CD14-positive monocyte (primary cell): ENCODE measurements around the gene ETV2. TPM values are rescaled to one million over a fixed set of nuclear protein-coding genes. Genes with fewer than 3 reads are reported as not detected.

Experiments used
- DNase-seq, 3 donors: peaks; one replicate each; pipeline ENCODE4 v3.0.0-alpha.2; 2011 to 2022
- H2AFZ ChIP-seq: 2 replicates; pipeline ENCODE4 v1.6.0; 2012; ENCODE audit warnings: mild to moderate bottlenecking, low read depth, low read length, inconsistent platforms; ENCODE audit not compliant: insufficient read depth, poor library complexity, severe bottlenecking
- H3K27ac ChIP-seq, 2 donors: 1 replicate in 1 of 2; 2 replicates in 1 of 2; pipeline ENCODE4 v1.5.1; 2012 to 2013; ENCODE audit warnings: low read length in 2 of 2, control low read depth in 1 of 2, inconsistent platforms in 1 of 2, low read depth in 1 of 2, mild to moderate bottlenecking in 1 of 2
- H3K27me3 ChIP-seq, 2 donors: one replicate each; pipeline versions ENCODE4 v1.6.0 to v1.6.1; 2011 to 2013; ENCODE audit warnings: low read length in 2 of 2; ENCODE audit not compliant: control insufficient read depth in 2 of 2, insufficient read depth in 2 of 2
- H3K36me3 ChIP-seq, 2 donors: replicated peaks in 1 of 2; 1 replicate in 1 of 2; 2 replicates in 1 of 2; pipeline versions ENCODE4 v1.5.1 to v1.6.1; 2012 to 2013; ENCODE audit warnings: low read length in 2 of 2, control low read depth in 1 of 2, inconsistent platforms in 1 of 2, mild to moderate bottlenecking in 1 of 2; ENCODE audit not compliant: insufficient read depth in 2 of 2, control insufficient read depth in 1 of 2
- H3K4me1 ChIP-seq, 2 donors: 1 replicate in 1 of 2; 2 replicates in 1 of 2; pipeline versions ENCODE4 v1.5.1 to v1.6.1; 2012 to 2013; ENCODE audit warnings: low read length in 2 of 2, control low read depth in 1 of 2, inconsistent platforms in 1 of 2, mild to moderate bottlenecking in 1 of 2, moderate library complexity in 1 of 2; ENCODE audit not compliant: insufficient read depth in 2 of 2, control insufficient read depth in 1 of 2
- H3K4me2 ChIP-seq: replicated peaks from 2 replicates; pipeline ENCODE3; 2012; ENCODE audit warnings: low read length, moderate library complexity, mild to moderate bottlenecking; ENCODE audit not compliant: poor library complexity, severe bottlenecking; ENCODE audit errors: extremely low read depth
- H3K4me3 ChIP-seq, 3 experiments: fragments of 200-600 bp in 1 of 3; sonication (generic) in 1 of 3; replicated peaks in 1 of 3; 1 replicate in 2 of 3; 2 replicates in 1 of 3; pipeline ENCODE4 v1.5.1; 2011 to 2013; ENCODE audit warnings: low read length in 3 of 3, mild to moderate bottlenecking in 3 of 3, control low read depth in 2 of 3, low read depth in 2 of 3, inconsistent platforms in 1 of 3, moderate library complexity in 1 of 3
- H3K79me2 ChIP-seq: 2 replicates; pipeline ENCODE4 v1.6.0; 2012; ENCODE audit warnings: mild to moderate bottlenecking, control low read depth, inconsistent platforms, low read length, moderate library complexity; ENCODE audit not compliant: insufficient read depth
- H3K9ac ChIP-seq: 2 replicates; pipeline ENCODE4 v1.6.0; 2017; ENCODE audit warnings: low read length, mild to moderate bottlenecking; ENCODE audit not compliant: insufficient read depth, poor library complexity, severe bottlenecking
- H3K9me3 ChIP-seq, 2 donors: replicated peaks in 1 of 2; 1 replicate in 1 of 2; 2 replicates in 1 of 2; pipeline versions ENCODE4 v1.5.1 to v1.6.1; 2012 to 2013; ENCODE audit warnings: low read length in 2 of 2, control low read depth in 1 of 2; ENCODE audit not compliant: control insufficient read depth in 1 of 2, insufficient read depth in 1 of 2
- H4K20me1 ChIP-seq: 2 replicates; pipeline ENCODE4 v1.6.0; 2012; ENCODE audit warnings: mild to moderate bottlenecking, low read length, control low read depth, moderate library complexity; ENCODE audit not compliant: insufficient read depth
- H3K27ac Mint-ChIP-seq, 7 donors: one replicate each; pipeline ENCODE4 v1.8.0; 2020; ENCODE audit warnings: mild to moderate bottlenecking in 7 of 7, mixed read lengths in 7 of 7, moderate library complexity in 6 of 7, inconsistent platforms in 2 of 7
- H3K27me3 Mint-ChIP-seq, 3 donors: one replicate each; pipeline ENCODE4 v1.8.0; 2021 to 2022; ENCODE audit warnings: low read depth in 3 of 3, mild to moderate bottlenecking in 3 of 3, mixed read lengths in 3 of 3, moderate library complexity in 3 of 3, inconsistent platforms in 1 of 3
- H3K36me3 Mint-ChIP-seq, 2 donors: one replicate each; pipeline ENCODE4 v1.8.0; 2020; ENCODE audit warnings: mixed read lengths in 2 of 2, inconsistent platforms in 1 of 2, mild to moderate bottlenecking in 1 of 2
- H3K4me1 Mint-ChIP-seq: one replicate; pipeline ENCODE4 v1.8.0; 2020; ENCODE audit warnings: mild to moderate bottlenecking, mixed read lengths
- H3K4me3 Mint-ChIP-seq, 2 donors: one replicate each; pipeline ENCODE4 v1.8.0; 2020; ENCODE audit warnings: mild to moderate bottlenecking in 2 of 2, mixed read lengths in 2 of 2, moderate library complexity in 1 of 2
- H3K9me3 Mint-ChIP-seq, 7 donors: one replicate each; pipeline ENCODE4 v1.8.0; 2020 to 2022; ENCODE audit warnings: mixed read lengths in 7 of 7, mild to moderate bottlenecking in 6 of 7, moderate library complexity in 6 of 7, inconsistent platforms in 2 of 7
- WGBS: methylation state at CpG from one replicate; pipeline ENCODE4 v1.1.5; 2013; ENCODE audit warnings: missing lambda C conversion rate; ENCODE audit not compliant: insufficient coverage; 5-methylcytosine and 5-hydroxymethylcytosine counted together
- intact Hi-C, 2 donors: fragments of 100-400 bp; cut with micrococcal nuclease; formaldehyde crosslinking; loops; one replicate each; pipeline versions ENCODE4 v1.15.0 to v1.15.1; 2023
- polyA plus RNA-seq, 3 donors: library from polyadenylated mRNA; depleted of rRNA in 1 of 3; unstranded in 2 of 3; stranded (reverse) in 1 of 3; fragments of 300-500 nt in 2 of 3; fragments of >200 nt in 1 of 3; fragmentation: Illumina TruSeq in 2 of 3; gene quantifications; 1 replicate in 2 of 3; 2 replicates in 1 of 3; pipeline ENCODE4 v1.2.3, GENCODE V29; 2012 to 2021
- TF ChIP-seq, protein P1 (sequence below): fragments of 200-600 bp; IDR thresholded peaks from one replicate; pipeline ENCODE4 v1.8.0; 2022; ENCODE audit warnings: antibody characterized with exemption, mild to moderate bottlenecking

Gene ETV2
- polyA plus RNA-seq, 3 donors, result 0.17 to 0.93 (median 0.82) TPM

DNA sequence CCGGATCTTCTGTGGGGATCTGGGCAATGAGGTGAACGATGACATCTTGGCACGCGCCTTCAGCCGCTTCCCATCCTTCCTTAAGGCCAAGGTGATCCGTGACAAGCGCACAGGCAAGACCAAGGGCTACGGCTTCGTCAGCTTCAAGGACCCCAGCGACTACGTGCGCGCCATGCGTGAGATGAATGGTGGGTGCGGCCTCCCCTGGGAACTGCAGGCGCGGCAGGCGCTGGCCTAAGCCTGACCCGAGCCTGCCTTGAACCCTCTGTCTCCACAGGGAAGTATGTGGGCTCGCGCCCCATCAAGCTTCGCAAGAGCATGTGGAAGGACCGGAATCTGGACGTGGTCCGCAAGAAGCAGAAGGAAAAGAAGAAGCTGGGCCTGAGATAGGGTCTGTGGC lies 4.4 kb upstream of the ETV2 start:
- peaks cover 8% of the 10 kb centered on the region for H3K4me1 Mint-ChIP-seq
- H4K20me1 ChIP-seq, result no peaks in the 10 kb centered on the region
- intact Hi-C loops, result no loop called here
- H3K27me3 Mint-ChIP-seq, result peaks cover 8 to 15% (median 8%) of the 10 kb centered on the region in 3 donors
- 97% methylated on average over 22 of the region's 25 CpGs for WGBS
- no peaks in the 10 kb centered on the region for H3K9me3 Mint-ChIP-seq
- peaks cover 9% of the 10 kb centered on the region in 2 donors for H3K4me1 ChIP-seq
- no peak overlapping the region for H3K4me3 Mint-ChIP-seq
- TF ChIP-seq, protein P1, sequence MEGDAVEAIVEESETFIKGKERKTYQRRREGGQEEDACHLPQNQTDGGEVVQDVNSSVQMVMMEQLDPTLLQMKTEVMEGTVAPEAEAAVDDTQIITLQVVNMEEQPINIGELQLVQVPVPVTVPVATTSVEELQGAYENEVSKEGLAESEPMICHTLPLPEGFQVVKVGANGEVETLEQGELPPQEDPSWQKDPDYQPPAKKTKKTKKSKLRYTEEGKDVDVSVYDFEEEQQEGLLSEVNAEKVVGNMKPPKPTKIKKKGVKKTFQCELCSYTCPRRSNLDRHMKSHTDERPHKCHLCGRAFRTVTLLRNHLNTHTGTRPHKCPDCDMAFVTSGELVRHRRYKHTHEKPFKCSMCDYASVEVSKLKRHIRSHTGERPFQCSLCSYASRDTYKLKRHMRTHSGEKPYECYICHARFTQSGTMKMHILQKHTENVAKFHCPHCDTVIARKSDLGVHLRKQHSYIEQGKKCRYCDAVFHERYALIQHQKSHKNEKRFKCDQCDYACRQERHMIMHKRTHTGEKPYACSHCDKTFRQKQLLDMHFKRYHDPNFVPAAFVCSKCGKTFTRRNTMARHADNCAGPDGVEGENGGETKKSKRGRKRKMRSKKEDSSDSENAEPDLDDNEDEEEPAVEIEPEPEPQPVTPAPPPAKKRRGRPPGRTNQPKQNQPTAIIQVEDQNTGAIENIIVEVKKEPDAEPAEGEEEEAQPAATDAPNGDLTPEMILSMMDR, result no peak
- no peak overlapping the region for H3K27ac ChIP-seq
- no peak overlapping the region for H3K4me2 ChIP-seq
- no peaks in the 10 kb centered on the region for H3K79me2 ChIP-seq
- no peak overlapping the region for H3K4me3 ChIP-seq
- peaks cover 50 to 63% of the 10 kb centered on the region in 2 donors for H3K36me3 Mint-ChIP-seq
- no peak overlapping the region for H3K27ac Mint-ChIP-seq
- H2AFZ ChIP-seq, result no peak overlapping the region
- H3K36me3 ChIP-seq, result peaks cover 45 to 63% of the 10 kb centered on the region in 2 donors
- no peak overlapping the region for H3K9ac ChIP-seq
- no peak for DNase-seq
- no peaks in the 10 kb centered on the region for H3K9me3 ChIP-seq
- H3K27me3 ChIP-seq, result peaks cover 0 to 2% of the 10 kb centered on the region in 2 donors

DNA sequence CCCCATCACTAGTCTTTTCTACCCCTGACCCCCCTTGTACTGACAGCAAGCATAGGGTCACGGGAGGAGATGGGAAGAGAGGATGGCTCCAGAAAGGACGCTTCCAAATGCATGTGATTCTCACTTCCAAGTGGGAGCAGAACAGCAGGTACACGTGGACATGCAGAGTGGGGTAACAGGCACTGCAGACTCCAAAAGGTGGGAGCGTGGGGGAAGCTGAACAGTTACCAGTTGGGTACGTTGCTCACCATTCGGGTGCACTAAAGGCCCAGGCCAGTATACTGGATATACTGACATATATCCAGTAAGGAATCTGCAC lies 2.3 kb upstream of the ETV2 start:
- H3K4me1 Mint-ChIP-seq, result peaks cover 11% of the 10 kb centered on the region
- H3K4me2 ChIP-seq, result no peak overlapping the region
- H3K27ac ChIP-seq, result no peak overlapping the region
- peaks cover 25 to 27% of the 10 kb centered on the region in 2 donors for H3K4me1 ChIP-seq
- no peak for DNase-seq
- no peak overlapping the region for H2AFZ ChIP-seq
- peaks cover 25 to 42% of the 10 kb centered on the region in 2 donors for H3K36me3 ChIP-seq
- H3K4me3 Mint-ChIP-seq, result no peak overlapping the region
- 80% methylated on average over 6 of the region's 6 CpGs for WGBS
- H3K27me3 ChIP-seq, result peaks cover 0 to 2% of the 10 kb centered on the region in 2 donors
- H3K36me3 Mint-ChIP-seq, result peaks cover 33 to 42% of the 10 kb centered on the region in 2 donors
- intact Hi-C loops, result no loop called here
- no peaks in the 10 kb centered on the region for H3K79me2 ChIP-seq
- H3K27me3 Mint-ChIP-seq, result peaks cover 8 to 14% (median 13%) of the 10 kb centered on the region in 3 donors
- H3K27ac Mint-ChIP-seq, result no peak overlapping the region
- H3K9me3 ChIP-seq, result no peaks in the 10 kb centered on the region
- H3K9me3 Mint-ChIP-seq, result no peaks in the 10 kb centered on the region
- H3K4me3 ChIP-seq, result no peak overlapping the region
- H4K20me1 ChIP-seq, result no peaks in the 10 kb centered on the region
- TF ChIP-seq, protein P1, result no peak
- H3K9ac ChIP-seq, result no peak overlapping the region
